HG03097 (cell line): ENCODE results near the gene CPNE2.

ENCODE experiments used
- ATAC-seq: cut with Tn5 transposase; IDR thresholded peaks from one replicate; pipeline ENCODE4 v1.9.1; 2021; ENCODE audit not compliant: unreplicated experiment, low FRiP score

The CPNE2 gene

GRCh38 chr16:57140931-57141668, 48.7 kb downstream of the CPNE2 start:
- ATAC-seq = no peak

GRCh38 chr16:57141822-57142631, 49.6 kb downstream of the CPNE2 start:
- ATAC-seq = no peak

- ATAC-seq = no peak
Observed at GRCh38 chr16:57143149-57143921, 51.0 kb downstream of the CPNE2 start.

- no peak for ATAC-seq
Observed at GRCh38 chr16:57144027-57144426, 51.6 kb downstream of the CPNE2 start.

- ATAC-seq = no peak
Observed at GRCh38 chr16:57145046-57146021, 53.0 kb downstream of the CPNE2 start.

GRCh38 chr16:57146040-57146647, 53.8 kb downstream of the CPNE2 start:
- ATAC-seq = no peak

GRCh38 chr16:57146735-57147134, 54.4 kb downstream of the CPNE2 start:
- no peak for ATAC-seq

GRCh38 chr16:57147381-57148221, 55.2 kb downstream of the CPNE2 start:
- ATAC-seq = no peak

GRCh38 chr16:57148481-57148880, 56.1 kb downstream of the CPNE2 start:
- no peak for ATAC-seq

- no peak for ATAC-seq
Observed at GRCh38 chr16:57149391-57149790, 57.0 kb downstream of the CPNE2 start.

- no peak for ATAC-seq
Observed at GRCh38 chr16:57150682-57151330, 58.4 kb downstream of the CPNE2 start.

- no peak for ATAC-seq
Observed at GRCh38 chr16:57151369-57151768, 59.0 kb downstream of the CPNE2 start.

- no peak for ATAC-seq
Observed at GRCh38 chr16:57152096-57153093, 60.0 kb downstream of the CPNE2 start.

- ATAC-seq = no peak
Observed at GRCh38 chr16:57153841-57154240, 61.5 kb downstream of the CPNE2 start.

- ATAC-seq = no peak
Observed at GRCh38 chr16:57155702-57156350, 63.4 kb downstream of the CPNE2 start.

- ATAC-seq = no peak
Observed at GRCh38 chr16:57156351-57156703, 63.9 kb downstream of the CPNE2 start.

GRCh38 chr16:57157533-57157932, 65.2 kb downstream of the CPNE2 start:
- no peak for ATAC-seq
